Superior temporal gyrus (tissue), 1 donor: ENCODE results near the gene USP54.

Experiments
- DNase-seq: peaks from one replicate; pipeline ENCODE4 v3.0.0-alpha.2; 2016; ENCODE audit errors: extremely low spot score

The USP54 gene

GRCh38 chr10:73522263-73522662 is 68.9 kb downstream of the USP54 start:
- DNase-seq: no peak

GRCh38 chr10:73519336-73519735 is 71.8 kb downstream of the USP54 start:
- no peak for DNase-seq

GRCh38 chr10:73517166-73517888 is 73.8 kb downstream of the USP54 start:
- DNase-seq: no peak

GRCh38 chr10:73512207-73512743 is 78.9 kb downstream of the USP54 start:
- no peak for DNase-seq

GRCh38 chr10:73509695-73510094 is 81.4 kb downstream of the USP54 start:
- DNase-seq: no peak

GRCh38 chr10:73506491-73506890 is 84.7 kb downstream of the USP54 start:
- DNase-seq: no peak

GRCh38 chr10:73506074-73506473 is 85.1 kb downstream of the USP54 start:
- no peak for DNase-seq

- DNase-seq: no peak
Observed at GRCh38 chr10:73503037-73503436, 88.1 kb downstream of the USP54 start.

GRCh38 chr10:73501651-73502050 is 89.5 kb downstream of the USP54 start:
- no peak for DNase-seq

GRCh38 chr10:73497623-73498022 is 93.5 kb downstream of the USP54 start:
- no peak for DNase-seq

GRCh38 chr10:73495884-73496674 is 95.1 kb downstream of the USP54 start, which contains the start of gene PPP3CB:
Gene PPP3CB, minus strand, starts transcription at chr10:73496024. Its CDS starts 135 bp downstream, at chr10:73495889.
- DNase-seq: peak; percentile 84

GRCh38 chr10:73495226-73495883 is 95.8 kb downstream of the USP54 start:
- peak; percentile 58 for DNase-seq

- no peak for DNase-seq
Observed at GRCh38 chr10:73494877-73495225, 96.3 kb downstream of the USP54 start.

GRCh38 chr10:73494213-73494612 is 96.9 kb downstream of the USP54 start:
- DNase-seq: no peak

- DNase-seq: no peak
Observed at GRCh38 chr10:73493781-73494180, 97.4 kb downstream of the USP54 start.

- no peak for DNase-seq
Observed at GRCh38 chr10:73486601-73487000, 104.5 kb downstream of the USP54 start.

- DNase-seq: no peak
Observed at GRCh38 chr10:73485320-73485719, 105.8 kb downstream of the USP54 start.

- DNase-seq: no peak
Observed at GRCh38 chr10:73480158-73480557, 111.0 kb downstream of the USP54 start.

GRCh38 chr10:73478636-73479035 is 112.5 kb downstream of the USP54 start:
- DNase-seq: no peak

GRCh38 chr10:73471226-73471625 is 119.9 kb downstream of the USP54 start:
- DNase-seq: no peak

- DNase-seq: no peak
Observed at GRCh38 chr10:73469579-73469978, 121.6 kb downstream of the USP54 start.

GRCh38 chr10:73467206-73467605 is 123.9 kb downstream of the USP54 start:
- no peak for DNase-seq
